CD4-positive, alpha-beta T cell treated with Interleukin-1 beta for 1 hour (primary cell): ENCODE measurements around the gene TNC.
"Not testable (repeated sequence)": the region's sequence is repeated elsewhere in the genome, so short reads cannot be mapped to it uniquely, and the experiment has no call there.

ENCODE experiments used
- DNase-seq, 2 donors: peaks; one replicate each; pipeline ENCODE4 v3.0.0-alpha.2; 2020 to 2022

The TNC gene

DNA sequence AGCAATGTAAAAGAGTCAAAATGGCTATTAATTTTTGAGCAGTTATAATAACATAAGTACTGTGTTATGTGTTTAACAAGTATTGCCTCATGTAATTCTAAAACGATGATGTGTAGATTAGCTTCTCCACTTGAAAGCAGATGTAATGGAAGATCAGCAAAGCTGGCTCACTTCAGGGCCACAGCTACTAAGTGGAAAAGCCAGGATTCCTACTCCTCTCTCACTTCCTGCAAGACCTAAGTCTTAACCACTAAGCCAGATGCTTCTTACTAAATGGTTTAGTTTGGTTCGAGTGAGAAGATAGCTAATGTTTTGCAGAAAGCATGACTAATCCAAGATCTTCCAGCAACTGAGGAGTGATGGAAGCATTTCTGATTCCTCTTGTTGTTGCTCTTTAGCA, 15.7 kb upstream of the TNC start:
- no peak for DNase-seq

GRCh38 chr9:115132648-115133047, 14.7 kb upstream of the TNC start:
- DNase-seq = no peak

- DNase-seq = no peak
These were observed 12.2 kb upstream of the TNC start for GRCh38 chr9:115130176-115130575.

- DNase-seq = not testable (repeated sequence)
These were observed 10.8 kb upstream of the TNC start for GRCh38 chr9:115128726-115129125.

- no peak for DNase-seq
These were observed 9.3 kb upstream of the TNC start for GRCh38 chr9:115127191-115127817.

- DNase-seq = no peak
These were observed 8.4 kb upstream of the TNC start for GRCh38 chr9:115126404-115126803.

GRCh38 chr9:115122937-115123336, 5.0 kb upstream of the TNC start:
- no peak for DNase-seq

DNA sequence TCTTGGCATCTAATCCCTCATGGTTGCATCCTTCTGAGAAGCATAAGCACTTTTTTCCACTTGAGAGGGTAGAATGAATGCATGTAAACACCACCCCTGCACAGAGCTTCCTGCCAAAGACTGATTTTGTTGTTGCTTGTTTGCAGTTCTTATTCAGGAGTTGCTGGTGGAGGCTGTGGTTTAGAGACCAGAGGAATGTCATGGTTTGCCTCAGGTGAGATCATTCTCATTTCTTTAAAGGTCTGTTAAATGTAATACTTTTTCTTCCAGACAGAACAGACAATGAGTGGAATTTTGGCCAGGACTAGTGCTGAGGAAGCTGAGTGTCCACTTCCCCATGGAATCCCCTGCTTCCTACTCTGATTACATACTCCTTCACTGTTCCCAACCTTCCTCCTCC, 3.2 kb upstream of the TNC start:
- no peak for DNase-seq

DNA sequence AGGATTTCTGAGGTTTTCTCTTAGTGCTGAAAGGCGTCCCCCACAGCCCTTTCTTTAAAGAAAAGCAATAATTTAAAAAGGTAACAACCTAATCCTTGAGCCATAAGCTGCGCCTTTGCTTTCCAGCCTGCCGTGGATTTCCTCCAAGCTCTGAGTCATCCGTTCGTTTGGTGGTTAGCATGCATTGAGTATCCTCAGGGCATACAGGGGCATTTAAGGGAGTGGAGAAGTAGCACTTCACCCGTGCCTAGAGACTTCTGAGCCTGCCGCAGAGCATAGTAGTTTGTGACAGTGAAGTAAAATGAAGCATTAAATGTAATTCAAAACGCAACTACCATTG, 892 bp upstream of the TNC start:
- DNase-seq = no peak

DNA sequence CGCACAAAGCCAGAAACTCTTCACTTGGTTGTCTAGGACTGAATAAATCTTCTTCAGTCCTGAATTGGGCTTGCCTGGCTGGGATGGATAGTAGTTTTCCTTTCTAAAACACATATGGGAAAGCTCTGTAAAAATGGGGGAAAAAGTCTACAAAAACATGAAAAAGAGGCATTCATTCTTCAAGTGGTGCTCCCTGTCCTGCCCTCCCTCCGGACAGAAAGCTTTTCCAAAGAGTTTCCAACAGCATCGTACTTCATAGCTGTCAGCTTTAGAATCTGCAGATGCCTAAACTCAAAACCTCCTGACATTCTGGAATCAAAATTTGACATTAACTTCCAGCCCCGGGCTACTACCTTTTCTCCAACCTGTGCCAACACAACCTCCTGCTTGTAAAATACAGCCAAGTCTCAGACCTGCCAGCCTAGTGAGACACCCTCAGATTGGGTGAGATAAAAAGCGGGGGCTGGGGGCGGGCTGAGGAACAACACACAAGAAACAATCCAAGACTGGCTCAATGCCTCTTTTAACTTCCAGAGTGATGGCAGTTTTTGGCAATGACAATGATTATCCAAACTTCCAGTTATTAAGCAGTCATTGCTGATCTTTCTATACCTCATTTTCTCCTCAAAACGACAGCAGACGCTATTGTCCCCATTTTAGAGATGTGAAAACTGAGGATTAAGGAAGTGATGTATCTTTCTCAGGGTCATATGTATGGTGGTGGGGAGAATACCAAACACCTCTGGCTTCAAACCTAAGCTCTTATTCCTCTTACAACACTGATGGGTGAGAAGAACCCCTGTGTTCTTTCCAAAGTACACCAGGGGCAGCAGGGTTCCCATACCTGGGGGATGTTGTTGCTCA, 1.3 kb downstream of the TNC start:
- DNase-seq = no peak

GRCh38 chr9:115115924-115116323, 2.0 kb downstream of the TNC start:
- no peak for DNase-seq

DNA sequence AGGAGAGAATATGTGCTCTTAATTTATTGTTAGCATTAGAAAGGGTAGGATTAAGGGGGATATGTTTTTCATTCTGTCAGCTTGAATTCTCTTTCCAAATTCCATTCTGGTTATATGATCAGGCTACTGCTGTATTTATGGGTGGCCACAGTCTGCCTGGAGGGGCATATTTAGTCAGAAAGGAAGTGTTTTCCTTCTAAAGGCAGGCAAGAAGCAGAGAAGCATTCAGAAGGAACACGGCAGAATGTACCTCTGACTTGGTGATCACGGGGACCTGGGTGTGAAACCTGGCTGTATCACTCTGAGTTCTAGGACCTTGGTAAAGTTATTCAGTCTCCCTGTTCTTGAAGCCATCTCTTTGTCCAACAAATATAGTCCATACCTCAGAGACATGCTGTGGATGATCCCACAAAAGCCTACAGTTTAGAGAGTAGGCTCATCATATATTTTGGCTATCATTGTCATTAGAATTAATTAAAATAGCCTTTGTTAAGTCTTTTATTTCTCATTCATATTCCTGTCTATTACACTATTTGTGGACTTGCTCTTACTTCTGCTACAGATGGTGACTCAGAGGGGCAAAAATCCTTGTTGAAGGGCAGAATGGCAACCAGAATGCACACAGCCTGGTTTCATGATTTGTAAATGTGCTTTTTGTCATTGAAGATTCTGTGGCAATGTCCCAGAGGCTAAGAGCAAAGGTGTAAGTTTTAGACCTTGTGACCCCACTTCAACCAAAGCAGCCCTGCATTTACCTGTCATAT, 2.7 kb downstream of the TNC start:
- DNase-seq = no peak

DNA sequence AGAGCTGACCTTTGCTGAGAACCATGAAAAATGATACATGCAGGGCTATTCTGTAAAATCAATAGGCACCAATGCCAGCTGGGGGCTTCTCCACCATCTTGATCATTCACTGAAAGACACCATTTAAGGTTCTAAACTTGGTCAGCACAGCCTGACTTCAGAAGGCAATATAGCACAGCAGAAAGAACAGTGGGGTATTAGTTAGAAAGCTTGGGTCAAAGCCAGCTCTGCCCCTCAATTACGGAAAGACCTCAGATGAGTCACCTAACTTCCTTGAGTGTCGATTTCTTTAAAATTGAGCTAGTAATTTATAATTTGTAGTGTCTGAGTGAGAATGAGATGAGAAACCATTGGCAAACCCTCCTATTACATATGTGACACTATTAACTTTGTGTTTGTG, 3.4 kb downstream of the TNC start:
- no peak for DNase-seq

DNA sequence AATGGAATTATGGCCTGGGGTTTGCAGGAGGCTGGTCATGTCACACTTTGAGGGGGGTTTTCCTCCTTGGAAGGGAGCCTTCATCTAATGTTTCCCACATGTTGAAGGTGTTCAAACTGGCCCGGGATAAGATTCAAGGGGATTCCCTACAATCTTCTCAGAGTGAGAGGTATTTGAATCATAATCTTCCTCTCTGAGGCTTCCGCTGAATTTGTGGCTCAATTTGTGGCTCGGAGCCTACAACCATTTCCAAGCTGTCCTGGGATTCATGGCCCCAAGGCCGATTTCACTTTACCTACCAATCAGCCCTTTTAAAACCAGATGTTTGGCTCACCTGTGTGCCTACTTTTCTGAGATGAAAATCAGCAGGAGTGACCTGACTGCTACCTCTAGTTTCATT, 3.9 kb downstream of the TNC start:
- no peak for DNase-seq

- DNase-seq = no peak
These were observed 6.1 kb downstream of the TNC start for GRCh38 chr9:115111874-115112273.

GRCh38 chr9:115109486-115109885, 8.5 kb downstream of the TNC start:
- no peak for DNase-seq

- no peak for DNase-seq
These were observed 10.3 kb downstream of the TNC start for GRCh38 chr9:115107701-115108100.

DNA sequence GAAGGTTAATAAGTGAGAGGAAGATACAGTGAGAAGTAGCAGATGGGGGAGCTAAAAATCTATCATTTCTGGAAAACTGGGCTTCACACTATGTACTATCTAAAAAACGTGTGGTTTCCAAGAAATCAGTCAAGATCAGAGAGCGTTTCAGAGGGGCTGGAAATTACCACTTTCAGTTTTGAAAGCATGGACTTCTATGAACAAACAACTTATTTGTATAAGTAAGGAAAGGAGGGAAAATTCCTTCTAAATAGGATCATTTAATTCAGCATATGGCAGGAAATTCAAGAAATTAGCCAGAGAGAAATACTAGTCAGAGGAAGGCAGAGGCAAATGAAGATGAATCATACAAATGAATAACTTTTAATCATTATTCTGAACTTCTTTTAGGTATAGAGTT, 11.3 kb downstream of the TNC start:
- no peak for DNase-seq

GRCh38 chr9:115106001-115106400, 12.0 kb downstream of the TNC start:
- no peak for DNase-seq

DNA sequence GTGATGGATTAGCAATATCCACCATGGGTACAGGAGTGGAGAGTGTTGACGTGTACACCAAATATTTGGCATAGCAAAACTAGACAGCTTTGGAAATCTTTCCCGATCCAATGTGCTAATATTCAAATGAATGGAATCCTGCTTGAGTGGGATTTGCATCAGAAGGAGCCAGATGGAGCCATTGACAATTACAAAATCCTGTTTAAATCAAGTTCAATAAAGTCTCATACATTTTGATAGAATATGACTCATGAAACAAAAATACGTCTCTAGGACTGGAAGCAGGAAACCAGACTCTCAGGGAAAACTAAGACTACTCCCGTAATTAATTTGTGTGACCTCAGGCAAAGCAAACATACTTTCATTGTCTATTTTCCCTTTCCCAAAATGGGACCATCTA, 13.0 kb downstream of the TNC start:
- DNase-seq = no peak

DNA sequence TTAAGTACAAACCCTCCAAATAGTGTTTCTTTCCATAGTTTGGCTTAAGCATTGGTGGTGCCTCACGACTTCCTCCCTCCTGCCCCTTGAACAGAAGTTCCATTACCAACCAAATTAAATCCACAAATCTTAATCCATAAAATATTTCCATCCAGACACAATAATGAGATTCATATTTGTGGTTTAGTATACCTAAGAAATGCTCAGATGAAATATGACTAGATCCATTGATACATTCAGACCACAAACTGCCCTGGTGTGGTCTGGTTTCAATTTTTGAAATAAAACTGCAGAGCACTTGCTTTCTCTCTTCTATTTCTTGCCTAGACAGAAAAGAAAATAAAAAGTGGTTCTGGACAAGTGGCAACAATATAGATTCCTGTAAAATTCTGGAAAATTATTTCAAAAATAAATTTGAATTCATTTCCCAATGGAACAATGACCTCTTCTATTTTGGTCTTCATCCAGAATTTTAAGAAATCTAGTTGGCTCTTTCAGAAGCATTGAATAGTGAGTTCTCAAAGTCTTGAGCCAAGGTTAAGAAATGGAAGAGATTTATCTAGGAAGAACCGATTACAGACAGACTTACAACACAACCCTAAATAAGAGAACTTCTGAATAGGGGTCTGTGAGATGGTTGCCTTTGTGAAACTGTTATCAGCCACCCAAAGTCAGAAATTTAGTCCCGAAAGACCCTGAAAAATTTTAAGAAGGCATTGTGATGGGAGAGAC, 14.0 kb downstream of the TNC start:
- DNase-seq = no peak

DNA sequence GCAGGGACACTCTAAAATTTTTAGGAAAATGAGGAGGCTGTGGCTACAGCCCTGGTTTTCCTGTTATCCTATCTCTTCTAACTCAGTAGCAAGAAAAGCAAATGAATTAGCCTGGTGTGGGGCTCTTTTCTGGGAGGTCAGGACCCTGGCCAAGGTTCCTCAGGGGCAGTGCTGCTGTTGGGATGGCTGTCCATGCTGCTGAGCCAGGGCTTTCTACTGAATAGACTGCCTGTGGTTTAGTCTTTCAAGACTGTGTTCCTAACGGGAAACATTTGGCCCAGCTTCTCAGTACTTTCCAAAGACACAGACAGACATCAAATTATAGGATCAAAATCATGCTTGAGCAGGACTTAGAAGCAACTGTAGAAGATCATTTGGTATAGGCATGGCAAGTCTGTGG, 18.1 kb downstream of the TNC start:
- no peak for DNase-seq

- no peak for DNase-seq
These were observed 19.6 kb downstream of the TNC start for GRCh38 chr9:115098226-115098965.
